H7 (cell line): ENCODE data around the gene MOB3A. TPM values are rescaled to one million over a fixed set of nuclear protein-coding genes. Genes with fewer than 3 reads are reported as not detected.
"Not testable (repeated sequence)": the region's sequence is repeated elsewhere in the genome, so short reads cannot be mapped to it uniquely, and the experiment has no call there.

Source experiments
- DNase-seq: peaks from one replicate; pipeline ENCODE4 v3.0.0; 2012
- H3K27me3 ChIP-seq: 2 replicates; pipeline ENCODE4 v1.6.0; 2011; ENCODE audit warnings: mild to moderate bottlenecking, low read length; ENCODE audit not compliant: control insufficient read depth, insufficient read depth
- H3K36me3 ChIP-seq: replicated peaks from 2 replicates; pipeline ENCODE4 v1.5.1; 2011; ENCODE audit warnings: low read length; ENCODE audit not compliant: control insufficient read depth, insufficient read depth
- H3K4me3 ChIP-seq: 2 replicates; pipeline ENCODE4 v1.5.1; 2011; ENCODE audit warnings: low read depth, mild to moderate bottlenecking, control low read depth, low read length, moderate library complexity; ENCODE audit not compliant: insufficient read depth
- total RNA-seq: library from RNA; depleted of rRNA; stranded (reverse); fragments of >200 nt; shearing (Covaris generic); gene quantifications from 2 replicates; pipeline ENCODE4 v1.2.3, GENCODE V29; 2014

The MOB3A gene
- total RNA-seq, 1 experiment from 2014 or later, result 8.9 TPM

- peaks cover 12% of the 10 kb centered on the region for H3K36me3 ChIP-seq
- no peak overlapping the region for H3K4me3 ChIP-seq
- no peaks in the 10 kb centered on the region for H3K27me3 ChIP-seq
- no peak for DNase-seq
Measured at GRCh38 chr19:2038284-2039088, 57.6 kb downstream of the MOB3A start.

- Histone ChIP-seq H3K27me3 (no peaks in the 10 kb centered on the region), H3K36me3 (peaks cover 9% of the 10 kb centered on the region), H3K4me3 (no peak overlapping the region)
- no peak for DNase-seq
Measured at GRCh38 chr19:2037651-2038255, 58.4 kb downstream of the MOB3A start.

GRCh38 chr19:2036424-2036823, 59.7 kb downstream of the MOB3A start:
- DNase-seq, result no peak
- Histone ChIP-seq H3K36me3 (peaks cover 9% of the 10 kb centered on the region), H3K4me3 (no peak overlapping the region), H3K27me3 (no peaks in the 10 kb centered on the region)

GRCh38 chr19:2035590-2035991, 60.5 kb downstream of the MOB3A start:
- no peaks in the 10 kb centered on the region for H3K27me3 ChIP-seq
- DNase-seq, result no peak
- peaks cover 2% of the 10 kb centered on the region; the same call in 1 of the 2 replicates for H3K36me3 ChIP-seq
- H3K4me3 ChIP-seq, result no peak overlapping the region

- Histone ChIP-seq H3K4me3 (peak overlapping the region; percentile 41), H3K36me3 (no peaks in the 10 kb centered on the region; the same call in 1 of the 2 replicates), H3K27me3 (no peaks in the 10 kb centered on the region)
- peak; percentile 98 for DNase-seq
Measured at GRCh38 chr19:2034729-2035589, 61.2 kb downstream of the MOB3A start.

- peak overlapping the region; percentile 41 for H3K4me3 ChIP-seq
- not testable (repeated sequence) for H3K36me3 ChIP-seq, H3K27me3 ChIP-seq, DNase-seq
Measured at GRCh38 chr19:2034253-2034652, 61.9 kb downstream of the MOB3A start.

- Histone ChIP-seq H3K27me3 (no peaks in the 10 kb centered on the region), H3K4me3 (no peak overlapping the region), H3K36me3 (no peaks in the 10 kb centered on the region)
- no peak for DNase-seq
Measured at GRCh38 chr19:2033825-2034159, 62.3 kb downstream of the MOB3A start.

GRCh38 chr19:2033115-2033824, 62.9 kb downstream of the MOB3A start:
- Histone ChIP-seq H3K36me3 (no peaks in the 10 kb centered on the region), H3K27me3 (no peaks in the 10 kb centered on the region), H3K4me3 (no peak overlapping the region)
- DNase-seq, result no peak

GRCh38 chr19:2032296-2032941, 63.7 kb downstream of the MOB3A start:
- peak; percentile 66 for DNase-seq
- H3K4me3 ChIP-seq, result no peak overlapping the region
- H3K27me3 ChIP-seq, result no peaks in the 10 kb centered on the region
- no peaks in the 10 kb centered on the region for H3K36me3 ChIP-seq

- Histone ChIP-seq H3K27me3 (no peaks in the 10 kb centered on the region), H3K36me3 (no peaks in the 10 kb centered on the region), H3K4me3 (no peak overlapping the region)
- no peak for DNase-seq
Measured at GRCh38 chr19:2027361-2027760, 68.8 kb downstream of the MOB3A start.

GRCh38 chr19:2026770-2027169, 69.4 kb downstream of the MOB3A start:
- no peak overlapping the region for H3K4me3 ChIP-seq
- DNase-seq, result no peak
- no peaks in the 10 kb centered on the region for H3K36me3 ChIP-seq
- H3K27me3 ChIP-seq, result no peaks in the 10 kb centered on the region

- no peaks in the 10 kb centered on the region for H3K36me3 ChIP-seq
- no peak overlapping the region for H3K4me3 ChIP-seq
- no peak for DNase-seq
- H3K27me3 ChIP-seq, result no peaks in the 10 kb centered on the region
Measured at GRCh38 chr19:2022289-2022688, 73.8 kb downstream of the MOB3A start.

- Histone ChIP-seq H3K4me3 (no peak overlapping the region), H3K36me3 (no peaks in the 10 kb centered on the region)
- peak; percentile 39 for DNase-seq
Measured at GRCh38 chr19:2021453-2022140, 74.5 kb downstream of the MOB3A start.

More at GRCh38 chr19:2021453-2022140, 74.5 kb downstream of the MOB3A start:
- H3K27me3 ChIP-seq, result no peaks in the 10 kb centered on the region
